Tibial nerve (tissue), 4 donors: ENCODE results near the gene MED15. TPM values are rescaled to one million over a fixed set of nuclear protein-coding genes. Genes with fewer than 3 reads are reported as not detected.

Source experiments
- DNase-seq, 2 donors: peaks; one replicate each; pipeline ENCODE4 v3.0.0-alpha.2; 2019; ENCODE audit warnings: low spot score in 2 of 2
- H3K27ac ChIP-seq, 4 donors: fragments of 200-600 bp; sonication (generic) in 3 of 4; one replicate each; pipeline ENCODE4 v1.5.1; 2017 to 2019; ENCODE audit warnings: mild to moderate bottlenecking in 1 of 4
- H3K27me3 ChIP-seq, 2 donors: fragments of 200-600 bp; sonication (generic) in 1 of 2; one replicate each; pipeline versions ENCODE4 v1.5.1 to v1.6.0; 2017 to 2019
- H3K36me3 ChIP-seq, 3 donors: fragments of 200-600 bp; sonication (generic); one replicate each; pipeline ENCODE4 v1.5.1; 2018 to 2019
- H3K4me1 ChIP-seq, 4 donors: fragments of 200-600 bp; sonication (generic) in 3 of 4; one replicate each; pipeline ENCODE4 v1.5.1; 2017 to 2019
- H3K4me3 ChIP-seq, 4 donors: fragments of 200-600 bp; sonication (generic) in 3 of 4; one replicate each; pipeline ENCODE4 v1.5.1; 2017 to 2019; ENCODE audit warnings: mild to moderate bottlenecking in 1 of 4, moderate library complexity in 1 of 4
- H3K9me3 ChIP-seq, 4 donors: fragments of 200-600 bp; sonication (generic) in 3 of 4; one replicate each; pipeline ENCODE4 v1.5.1; 2017 to 2019
- CTCF ChIP-seq, 5 experiments: fragments of 200-600 bp in 3 of 5; fragments of 450-650 bp in 2 of 5; sonication (generic) in 3 of 5; IDR thresholded peaks; one replicate each; pipeline ENCODE4 v1.5.1; 2016 to 2019; ENCODE audit warnings: antibody characterized with exemption in 5 of 5, mild to moderate bottlenecking in 3 of 5, moderate library complexity in 2 of 5
- EP300 ChIP-seq, 2 donors: sonication (generic); formaldehyde crosslinking; IDR thresholded peaks; one replicate each; pipeline ENCODE4 v1.6.1; 2017; ENCODE audit warnings: antibody characterized with exemption in 2 of 2, mild to moderate bottlenecking in 1 of 2
- POLR2A ChIP-seq, 2 donors: fragments of 450-650 bp; IDR thresholded peaks; one replicate each; pipeline ENCODE4 v1.6.1; 2017; ENCODE audit warnings: antibody characterized with exemption in 2 of 2, mild to moderate bottlenecking in 2 of 2, moderate library complexity in 2 of 2
- WGBS, 2 donors: methylation state at CpG; one replicate each; pipeline ENCODE4 v1.1.5; 2018; 5-methylcytosine and 5-hydroxymethylcytosine counted together
- total RNA-seq, 4 donors: library from RNA; depleted of rRNA; stranded (reverse); fragments of >200 nt; gene quantifications; one replicate each; pipeline ENCODE4 v1.1.0, GENCODE V29; 2016

Gene MED15
- total RNA-seq, 4 donors from 2014 or later: 49.2 to 147 (median 102) TPM

GRCh38 chr22:20601308-20601707, 93.9 kb downstream of the MED15 start:
- TF ChIP-seq EP300 (IDR thresholded peaks at IDR 0.05) (no peak), CTCF (IDR thresholded peaks at IDR 0.05) (no peak), POLR2A (IDR thresholded peaks at IDR 0.05) (no peak)
- Histone ChIP-seq H3K36me3 (no peaks in the 10 kb centered on the region), H3K27ac (no peak overlapping the region), H3K4me1 (no peaks in the 10 kb centered on the region), H3K27me3 (peaks cover 0 to 3% of the 10 kb centered on the region in 2 donors), H3K4me3 (no peak overlapping the region), H3K9me3 (no peaks in the 10 kb centered on the region)
- DNase-seq: no peak
- WGBS, 2 donors: 86 to 92% methylated on average over 4 to 7 of the region's 7 CpGs

GRCh38 chr22:20602609-20603164, 95.3 kb downstream of the MED15 start:
- no peak overlapping the region for H3K4me3 ChIP-seq
- no peaks in the 10 kb centered on the region for H3K9me3 ChIP-seq
- peaks cover 0 to 5% of the 10 kb centered on the region in 2 donors for H3K27me3 ChIP-seq
- no peaks in the 10 kb centered on the region for H3K36me3 ChIP-seq
- no peak for TF ChIP-seq CTCF (IDR thresholded peaks at IDR 0.05)
- no peak for TF ChIP-seq EP300 (IDR thresholded peaks at IDR 0.05)
- 78 to 87% methylated on average over 8 of the region's 8 CpGs for WGBS, 2 donors
- no peak overlapping the region for H3K27ac ChIP-seq
- DNase-seq: no peak
- H3K4me1 ChIP-seq: no peaks in the 10 kb centered on the region

- no peak overlapping the region for H3K4me3 ChIP-seq
- H3K4me1 ChIP-seq: no peaks in the 10 kb centered on the region
- H3K9me3 ChIP-seq: no peaks in the 10 kb centered on the region
- no peak overlapping the region for H3K27ac ChIP-seq
- DNase-seq: no peak
- WGBS, 2 donors: 77 to 84% methylated on average over 20 to 22 of the region's 23 CpGs
- H3K36me3 ChIP-seq: no peaks in the 10 kb centered on the region
- TF ChIP-seq CTCF (IDR thresholded peaks at IDR 0.05) (no peak), EP300 (IDR thresholded peaks at IDR 0.05) (no peak), POLR2A (IDR thresholded peaks at IDR 0.05) (no peak)
- peaks cover 0 to 5% of the 10 kb centered on the region in 2 donors for H3K27me3 ChIP-seq
Observed at GRCh38 chr22:20604092-20604747, 96.8 kb downstream of the MED15 start.

- 77 to 87% methylated on average over 17 to 18 of the region's 18 CpGs for WGBS, 2 donors
- no peak overlapping the region for H3K27ac ChIP-seq
- DNase-seq: no peak
- H3K4me1 ChIP-seq: no peaks in the 10 kb centered on the region
- H3K27me3 ChIP-seq: peaks cover 0 to 5% of the 10 kb centered on the region in 2 donors
- TF ChIP-seq CTCF (IDR thresholded peaks at IDR 0.05): no peak
- no peak for TF ChIP-seq EP300 (IDR thresholded peaks at IDR 0.05)
- TF ChIP-seq POLR2A (IDR thresholded peaks at IDR 0.05): no peak
- H3K9me3 ChIP-seq: no peaks in the 10 kb centered on the region
- no peaks in the 10 kb centered on the region for H3K36me3 ChIP-seq
- H3K4me3 ChIP-seq: no peak overlapping the region
Observed at GRCh38 chr22:20604776-20605221, 97.4 kb downstream of the MED15 start.

- WGBS, 2 donors: 83 to 96% methylated on average over 5 to 6 of the region's 6 CpGs
- Histone ChIP-seq H3K4me3 (no peak overlapping the region), H3K27me3 (peaks cover 0 to 5% of the 10 kb centered on the region in 2 donors), H3K27ac (no peak overlapping the region), H3K9me3 (no peaks in the 10 kb centered on the region), H3K36me3 (no peaks in the 10 kb centered on the region), H3K4me1 (no peaks in the 10 kb centered on the region)
- TF ChIP-seq POLR2A (IDR thresholded peaks at IDR 0.05) (no peak), CTCF (IDR thresholded peaks at IDR 0.05) (no peak), EP300 (IDR thresholded peaks at IDR 0.05) (no peak)
- no peak for DNase-seq
Observed at GRCh38 chr22:20605328-20605727, 97.9 kb downstream of the MED15 start.
